OCI-LY1 (cell line): ENCODE data around the gene TMEM178A.

Experiments
- EZH2 ChIP-seq: fragments of 200-600 bp; sonication (generic), shearing (Covaris generic); IDR thresholded peaks from 2 replicates; pipeline ENCODE4 v1.8.0; 2017; ENCODE audit warnings: borderline replicate concordance, mixed run types, mild to moderate bottlenecking, antibody characterized with exemption, low read length, moderate library complexity, mixed read lengths
- TF ChIP-seq, protein P1 (sequence below): fragments of 200-600 bp; sonication (generic), shearing (Covaris generic); IDR thresholded peaks from 2 replicates; pipeline ENCODE4 v1.5.1; 2017; ENCODE audit warnings: mild to moderate bottlenecking, antibody characterized with exemption, low read length, moderate library complexity, mixed read lengths

DNA sequence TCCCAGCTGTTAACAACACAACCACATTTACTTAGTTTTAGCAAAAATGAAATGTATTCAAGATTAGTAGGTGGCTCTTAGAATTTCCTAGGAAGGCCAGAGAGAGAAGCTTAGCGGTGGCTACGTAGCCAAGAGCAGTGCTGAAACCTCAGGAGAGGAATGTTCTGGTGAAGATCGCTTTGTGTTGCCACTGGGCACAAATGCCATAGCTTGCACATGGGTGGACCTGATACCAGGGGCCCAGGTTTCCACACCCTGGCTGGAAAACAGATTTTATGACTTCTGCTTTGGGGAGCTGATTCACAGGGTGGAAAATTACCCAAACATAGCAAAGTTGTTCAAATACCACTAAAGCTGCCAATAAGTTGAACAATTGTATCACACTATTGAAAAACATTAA, 69.9 kb downstream of the TMEM178A start:
- no peak for TF ChIP-seq EZH2
- TF ChIP-seq, protein P1, sequence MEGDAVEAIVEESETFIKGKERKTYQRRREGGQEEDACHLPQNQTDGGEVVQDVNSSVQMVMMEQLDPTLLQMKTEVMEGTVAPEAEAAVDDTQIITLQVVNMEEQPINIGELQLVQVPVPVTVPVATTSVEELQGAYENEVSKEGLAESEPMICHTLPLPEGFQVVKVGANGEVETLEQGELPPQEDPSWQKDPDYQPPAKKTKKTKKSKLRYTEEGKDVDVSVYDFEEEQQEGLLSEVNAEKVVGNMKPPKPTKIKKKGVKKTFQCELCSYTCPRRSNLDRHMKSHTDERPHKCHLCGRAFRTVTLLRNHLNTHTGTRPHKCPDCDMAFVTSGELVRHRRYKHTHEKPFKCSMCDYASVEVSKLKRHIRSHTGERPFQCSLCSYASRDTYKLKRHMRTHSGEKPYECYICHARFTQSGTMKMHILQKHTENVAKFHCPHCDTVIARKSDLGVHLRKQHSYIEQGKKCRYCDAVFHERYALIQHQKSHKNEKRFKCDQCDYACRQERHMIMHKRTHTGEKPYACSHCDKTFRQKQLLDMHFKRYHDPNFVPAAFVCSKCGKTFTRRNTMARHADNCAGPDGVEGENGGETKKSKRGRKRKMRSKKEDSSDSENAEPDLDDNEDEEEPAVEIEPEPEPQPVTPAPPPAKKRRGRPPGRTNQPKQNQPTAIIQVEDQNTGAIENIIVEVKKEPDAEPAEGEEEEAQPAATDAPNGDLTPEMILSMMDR, result no peak
